ENCODE measurements around the gene TCF7L1. TPM values are rescaled to one million over a fixed set of nuclear protein-coding genes. Genes with fewer than 3 reads are reported as not detected.
"Not testable (repeated sequence)": the region's sequence is repeated elsewhere in the genome, so short reads cannot be mapped to it uniquely, and the experiment has no call there.

Gene TCF7L1
- total RNA-seq, 1 experiment from 2014 or later, result 3.0 TPM

GRCh38 chr2:85195956-85196355 is 62.8 kb downstream of the TCF7L1 start:
- no TSS peak for BruUV-seq (replicated peaks)
- intact Hi-C loops (cut with micrococcal nuclease; ENCODE audit: unreplicated experiment), result no loop called here
- Mint-ChIP-seq H3K27me3 (ENCODE audit: unreplicated experiment) (peaks cover 7% of the 10 kb centered on the region), H3K4me1 (ENCODE audit: low read depth, unreplicated experiment) (no peaks in the 10 kb centered on the region), H3K36me3 (ENCODE audit: insufficient read depth, unreplicated experiment) (no peaks in the 10 kb centered on the region), H3K4me3 (ENCODE audit: low read depth, unreplicated experiment) (no peak overlapping the region), H3K9me3 (ENCODE audit: low read depth, unreplicated experiment) (no peaks in the 10 kb centered on the region), H3K27ac (ENCODE audit: unreplicated experiment) (no peak overlapping the region)
- DNase-seq, result no peak
- CTCF ChIA-PET, result no interaction called here
- no peak for TF ChIP-seq CTCF (IDR thresholded peaks at IDR 0.05; ENCODE audit: unreplicated experiment)

- DNase-seq, result no peak
- intact Hi-C loops (cut with micrococcal nuclease; ENCODE audit: unreplicated experiment), result no loop called here
- BruUV-seq (replicated peaks), result no TSS peak
- no peaks in the 10 kb centered on the region for H3K9me3 Mint-ChIP-seq (ENCODE audit: low read depth, unreplicated experiment)
- H3K27me3 Mint-ChIP-seq (ENCODE audit: unreplicated experiment), result no peaks in the 10 kb centered on the region
- no peaks in the 10 kb centered on the region for H3K4me1 Mint-ChIP-seq (ENCODE audit: low read depth, unreplicated experiment)
- H3K27ac Mint-ChIP-seq (ENCODE audit: unreplicated experiment), result no peak overlapping the region
- CTCF ChIA-PET, result no interaction called here
- no peak overlapping the region for H3K4me3 Mint-ChIP-seq (ENCODE audit: low read depth, unreplicated experiment)
- no peak for TF ChIP-seq CTCF (IDR thresholded peaks at IDR 0.05; ENCODE audit: unreplicated experiment)
- H3K36me3 Mint-ChIP-seq (ENCODE audit: insufficient read depth, unreplicated experiment), result no peaks in the 10 kb centered on the region
Measured at GRCh38 chr2:85199698-85200097, 66.5 kb downstream of the TCF7L1 start.

GRCh38 chr2:85209887-85210286 is 76.7 kb downstream of the TCF7L1 start:
- no peak for TF ChIP-seq CTCF (IDR thresholded peaks at IDR 0.05; ENCODE audit: unreplicated experiment)
- Mint-ChIP-seq H3K27ac (ENCODE audit: unreplicated experiment) (no peak overlapping the region), H3K9me3 (ENCODE audit: low read depth, unreplicated experiment) (no peaks in the 10 kb centered on the region), H3K4me3 (ENCODE audit: low read depth, unreplicated experiment) (no peak overlapping the region), H3K27me3 (ENCODE audit: unreplicated experiment) (peaks cover 28% of the 10 kb centered on the region), H3K4me1 (ENCODE audit: low read depth, unreplicated experiment) (no peaks in the 10 kb centered on the region), H3K36me3 (ENCODE audit: insufficient read depth, unreplicated experiment) (no peaks in the 10 kb centered on the region)
- DNase-seq, result no peak
- no TSS peak for BruUV-seq (replicated peaks)
- intact Hi-C loops (cut with micrococcal nuclease; ENCODE audit: unreplicated experiment), result no loop called here
- CTCF ChIA-PET, result interaction anchor here (0.5 kb wide), 1 partner anchor 13 kb away, joined by 10 read pairs; no protein-coding TSS in a partner anchor

GRCh38 chr2:85210511-85210910 is 77.3 kb downstream of the TCF7L1 start:
- intact Hi-C loops (cut with micrococcal nuclease; ENCODE audit: unreplicated experiment), result no loop called here
- no peak overlapping the region for H3K4me3 Mint-ChIP-seq (ENCODE audit: low read depth, unreplicated experiment)
- H3K27ac Mint-ChIP-seq (ENCODE audit: unreplicated experiment), result no peak overlapping the region
- no peaks in the 10 kb centered on the region for H3K9me3 Mint-ChIP-seq (ENCODE audit: low read depth, unreplicated experiment)
- H3K36me3 Mint-ChIP-seq (ENCODE audit: insufficient read depth, unreplicated experiment), result no peaks in the 10 kb centered on the region
- DNase-seq, result no peak
- peaks cover 28% of the 10 kb centered on the region for H3K27me3 Mint-ChIP-seq (ENCODE audit: unreplicated experiment)
- CTCF ChIA-PET, result no interaction called here
- no TSS peak for BruUV-seq (replicated peaks)
- no peaks in the 10 kb centered on the region for H3K4me1 Mint-ChIP-seq (ENCODE audit: low read depth, unreplicated experiment)
- no peak for TF ChIP-seq CTCF (IDR thresholded peaks at IDR 0.05; ENCODE audit: unreplicated experiment)

GRCh38 chr2:85211606-85212005 is 78.4 kb downstream of the TCF7L1 start:
- CTCF ChIA-PET; H3K27ac Mint-ChIP-seq (ENCODE audit: unreplicated experiment); H3K9me3 Mint-ChIP-seq (ENCODE audit: low read depth, unreplicated experiment); H3K4me3 Mint-ChIP-seq (ENCODE audit: low read depth, unreplicated experiment); intact Hi-C loops (cut with micrococcal nuclease; ENCODE audit: unreplicated experiment); BruUV-seq (replicated peaks); DNase-seq; H3K36me3 Mint-ChIP-seq (ENCODE audit: insufficient read depth, unreplicated experiment); H3K4me1 Mint-ChIP-seq (ENCODE audit: low read depth, unreplicated experiment): not testable (repeated sequence)
- H3K27me3 Mint-ChIP-seq (ENCODE audit: unreplicated experiment), result peaks cover 34% of the 10 kb centered on the region

All from Calu3 (cell line).